MM.1S (cell line): ENCODE results near the gene TTYH2.

ENCODE experiments used
- DNase-seq: peaks from one replicate; pipeline ENCODE4 v3.0.0-alpha.2; 2015
- H2AFZ ChIP-seq: fragments of 300-600 bp; sonication (generic); 2 replicates; pipeline ENCODE4 v1.6.0; 2016; ENCODE audit warnings: antibody characterized with exemption, low read length
- H3F3A ChIP-seq: fragments of 300-600 bp; sonication (generic); 2 replicates; pipeline ENCODE4 v1.6.1; 2016; ENCODE audit warnings: mild to moderate bottlenecking, antibody characterized with exemption, low read length, moderate library complexity, mixed read lengths; ENCODE audit not compliant: insufficient read depth
- H3K27ac ChIP-seq: fragments of 300-600 bp; sonication (generic); 2 replicates; pipeline ENCODE4 v1.5.1; 2016; ENCODE audit warnings: mild to moderate bottlenecking, low read length
- H3K27me3 ChIP-seq: fragments of 300-600 bp; sonication (generic); replicated peaks from 2 replicates; pipeline ENCODE4 v1.6.0; 2016; ENCODE audit warnings: low read length; ENCODE audit not compliant: insufficient read depth
- H3K36me3 ChIP-seq: fragments of 300-600 bp; sonication (generic); replicated peaks from 2 replicates; pipeline ENCODE4 v1.6.1; 2016; ENCODE audit warnings: mild to moderate bottlenecking, low read length, mixed read lengths; ENCODE audit not compliant: insufficient read depth
- H3K4me1 ChIP-seq: fragments of 300-600 bp; sonication (generic); 2 replicates; pipeline ENCODE4 v1.6.1; 2016; ENCODE audit warnings: low read length, mixed read lengths
- H3K4me2 ChIP-seq: fragments of 300-600 bp; sonication (generic); 2 replicates; pipeline ENCODE4 v1.6.0; 2016; ENCODE audit warnings: low read depth, low read length
- H3K4me3 ChIP-seq: fragments of 300-600 bp; sonication (generic); 2 replicates; pipeline ENCODE4 v1.5.1; 2016; ENCODE audit warnings: low read length, mixed read lengths
- H3K79me2 ChIP-seq: fragments of 300-600 bp; sonication (generic); 2 replicates; pipeline ENCODE4 v1.6.1; 2016; ENCODE audit warnings: mixed run types, low read length, mixed read lengths
- H3K9ac ChIP-seq: fragments of 300-600 bp; sonication (generic); 2 replicates; pipeline ENCODE4 v1.6.1; 2016; ENCODE audit warnings: low read length, mixed read lengths
- H3K9me2 ChIP-seq: fragments of 300-600 bp; sonication (generic); replicated peaks from 2 replicates; pipeline ENCODE4 v1.6.1; 2016; ENCODE audit warnings: mild to moderate bottlenecking, low read length, mixed read lengths; ENCODE audit not compliant: insufficient read depth
- H3K9me3 ChIP-seq: fragments of 300-600 bp; sonication (generic); replicated peaks from 2 replicates; pipeline ENCODE4 v1.6.1; 2016; ENCODE audit warnings: mild to moderate bottlenecking, low read length, mixed read lengths; ENCODE audit not compliant: insufficient read depth
- H4K20me1 ChIP-seq: fragments of 300-600 bp; sonication (generic); 2 replicates; pipeline ENCODE4 v1.6.1; 2016; ENCODE audit warnings: mild to moderate bottlenecking, low read length, moderate library complexity, mixed read lengths; ENCODE audit not compliant: insufficient read depth
- EZH2 ChIP-seq: fragments of 300-600 bp; sonication (generic); optimal IDR thresholded peaks from 2 replicates; pipeline ENCODE3; 2017; ENCODE audit warnings: low read depth, mild to moderate bottlenecking, antibody characterized with exemption, low read length, mixed read lengths
- EZH2phosphoT487 ChIP-seq: fragments of 300-600 bp; sonication (generic); IDR thresholded peaks from 2 replicates; pipeline ENCODE4 v1.6.1; 2018; ENCODE audit warnings: antibody characterized with exemption, low read length
- TF ChIP-seq, protein P1 (sequence below): fragments of 300-600 bp; sonication (generic); IDR thresholded peaks from 2 replicates; pipeline ENCODE4 v1.5.1; 2016; ENCODE audit warnings: antibody characterized with exemption, low read length, mixed read lengths

Gene TTYH2

DNA sequence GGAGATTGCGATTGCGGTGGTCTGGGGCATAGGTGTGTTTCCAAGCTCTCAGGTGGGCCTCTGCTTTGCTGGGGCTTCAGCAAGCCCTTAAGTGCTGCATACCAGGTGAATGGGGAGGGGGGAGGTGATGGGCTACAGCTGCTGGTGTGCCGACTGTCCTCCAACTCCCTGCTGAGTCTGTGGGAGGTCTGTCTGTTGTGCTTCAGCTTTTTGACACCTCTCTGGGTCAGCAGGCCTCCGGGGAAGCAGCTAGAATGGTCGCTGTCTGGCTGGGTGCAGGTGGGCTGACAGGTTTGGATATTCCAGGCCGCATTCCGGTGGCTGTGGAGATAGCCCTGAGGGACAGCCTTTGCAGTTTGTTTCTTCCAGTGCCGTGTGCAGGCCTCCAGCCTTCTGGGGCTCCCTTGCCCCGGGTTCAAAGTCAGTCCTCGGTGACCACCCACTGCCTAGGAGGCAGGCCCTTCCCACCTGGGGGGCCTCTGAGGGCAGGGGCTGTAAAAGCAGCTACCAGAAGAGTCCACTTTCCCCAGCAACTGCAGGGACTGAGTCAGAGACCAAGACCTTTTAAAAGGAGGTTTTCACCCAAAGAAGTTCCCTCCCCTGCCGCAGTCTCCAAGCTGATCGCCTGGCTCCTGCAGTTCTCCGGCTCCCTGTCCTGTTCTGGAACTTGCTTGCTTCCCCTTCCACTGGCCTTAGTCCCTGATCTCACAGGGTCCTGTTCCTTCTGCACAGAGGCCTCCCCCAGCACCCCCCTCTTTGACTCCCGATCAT, 2.0 kb upstream of the TTYH2 start:
- Histone ChIP-seq H3K4me3 (peak overlapping the region; percentile 63), H3K4me2 (peak overlapping the region; percentile 97)

DNA sequence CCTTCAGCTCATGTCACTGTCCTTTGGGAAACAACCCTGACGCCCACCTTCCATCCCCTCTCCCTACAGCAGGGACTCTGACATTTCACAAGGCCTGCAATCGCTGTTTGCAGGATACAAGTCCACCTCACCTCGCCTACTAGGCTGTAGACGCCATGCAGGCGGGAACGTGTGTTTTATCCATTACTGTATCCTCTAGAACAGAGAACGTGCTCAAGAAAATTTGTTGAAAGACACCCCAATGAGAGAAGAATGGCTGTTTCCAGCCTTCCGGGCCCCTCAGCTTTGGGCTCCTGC, 1.5 kb upstream of the TTYH2 start:
- H3K79me2 ChIP-seq, result peaks cover 20% of the 10 kb centered on the region
- H3K4me2 ChIP-seq, result peak overlapping the region; percentile 97
- peak overlapping the region; percentile 34; the same call in 1 of the 2 replicates for H3K9ac ChIP-seq
- no peaks in the 10 kb centered on the region for H3K9me2 ChIP-seq
- H3K36me3 ChIP-seq, result peaks cover 8% of the 10 kb centered on the region; the same call in 1 of the 2 replicates
- no peak overlapping the region for H3K27ac ChIP-seq
- no peaks in the 10 kb centered on the region for H3K9me3 ChIP-seq
- TF ChIP-seq EZH2phosphoT487 (no peak), EZH2 (no peak)
- TF ChIP-seq, protein P1, sequence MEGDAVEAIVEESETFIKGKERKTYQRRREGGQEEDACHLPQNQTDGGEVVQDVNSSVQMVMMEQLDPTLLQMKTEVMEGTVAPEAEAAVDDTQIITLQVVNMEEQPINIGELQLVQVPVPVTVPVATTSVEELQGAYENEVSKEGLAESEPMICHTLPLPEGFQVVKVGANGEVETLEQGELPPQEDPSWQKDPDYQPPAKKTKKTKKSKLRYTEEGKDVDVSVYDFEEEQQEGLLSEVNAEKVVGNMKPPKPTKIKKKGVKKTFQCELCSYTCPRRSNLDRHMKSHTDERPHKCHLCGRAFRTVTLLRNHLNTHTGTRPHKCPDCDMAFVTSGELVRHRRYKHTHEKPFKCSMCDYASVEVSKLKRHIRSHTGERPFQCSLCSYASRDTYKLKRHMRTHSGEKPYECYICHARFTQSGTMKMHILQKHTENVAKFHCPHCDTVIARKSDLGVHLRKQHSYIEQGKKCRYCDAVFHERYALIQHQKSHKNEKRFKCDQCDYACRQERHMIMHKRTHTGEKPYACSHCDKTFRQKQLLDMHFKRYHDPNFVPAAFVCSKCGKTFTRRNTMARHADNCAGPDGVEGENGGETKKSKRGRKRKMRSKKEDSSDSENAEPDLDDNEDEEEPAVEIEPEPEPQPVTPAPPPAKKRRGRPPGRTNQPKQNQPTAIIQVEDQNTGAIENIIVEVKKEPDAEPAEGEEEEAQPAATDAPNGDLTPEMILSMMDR, result no peak
- H3K4me3 ChIP-seq, result peak overlapping the region; percentile 63
- peaks cover 48% of the 10 kb centered on the region for H3F3A ChIP-seq
- H3K4me1 ChIP-seq, result peaks cover 10% of the 10 kb centered on the region; the same call in 1 of the 2 replicates
- H4K20me1 ChIP-seq, result peaks cover 40% of the 10 kb centered on the region
- no peak for DNase-seq
- peaks cover 10% of the 10 kb centered on the region for H3K27me3 ChIP-seq
- no peak overlapping the region for H2AFZ ChIP-seq

More for the DNA sequence above, 2.0 kb upstream of the TTYH2 start:
- peaks cover 10% of the 10 kb centered on the region; the same call in 1 of the 2 replicates for H3K4me1 ChIP-seq
- peaks cover 48% of the 10 kb centered on the region for H3F3A ChIP-seq
- no peak overlapping the region for H2AFZ ChIP-seq
- H3K79me2 ChIP-seq, result peaks cover 25% of the 10 kb centered on the region
- H3K27me3 ChIP-seq, result peaks cover 10% of the 10 kb centered on the region
- no peak for DNase-seq
- TF ChIP-seq, protein P1, result no peak
- TF ChIP-seq EZH2phosphoT487 (no peak), EZH2 (no peak)
- H3K9ac ChIP-seq, result no peak overlapping the region
- no peaks in the 10 kb centered on the region for H3K9me2 ChIP-seq
- H3K9me3 ChIP-seq, result no peaks in the 10 kb centered on the region
- H3K36me3 ChIP-seq, result peaks cover 8% of the 10 kb centered on the region; the same call in 1 of the 2 replicates
- H3K27ac ChIP-seq, result no peak overlapping the region
- peaks cover 41% of the 10 kb centered on the region for H4K20me1 ChIP-seq

DNA sequence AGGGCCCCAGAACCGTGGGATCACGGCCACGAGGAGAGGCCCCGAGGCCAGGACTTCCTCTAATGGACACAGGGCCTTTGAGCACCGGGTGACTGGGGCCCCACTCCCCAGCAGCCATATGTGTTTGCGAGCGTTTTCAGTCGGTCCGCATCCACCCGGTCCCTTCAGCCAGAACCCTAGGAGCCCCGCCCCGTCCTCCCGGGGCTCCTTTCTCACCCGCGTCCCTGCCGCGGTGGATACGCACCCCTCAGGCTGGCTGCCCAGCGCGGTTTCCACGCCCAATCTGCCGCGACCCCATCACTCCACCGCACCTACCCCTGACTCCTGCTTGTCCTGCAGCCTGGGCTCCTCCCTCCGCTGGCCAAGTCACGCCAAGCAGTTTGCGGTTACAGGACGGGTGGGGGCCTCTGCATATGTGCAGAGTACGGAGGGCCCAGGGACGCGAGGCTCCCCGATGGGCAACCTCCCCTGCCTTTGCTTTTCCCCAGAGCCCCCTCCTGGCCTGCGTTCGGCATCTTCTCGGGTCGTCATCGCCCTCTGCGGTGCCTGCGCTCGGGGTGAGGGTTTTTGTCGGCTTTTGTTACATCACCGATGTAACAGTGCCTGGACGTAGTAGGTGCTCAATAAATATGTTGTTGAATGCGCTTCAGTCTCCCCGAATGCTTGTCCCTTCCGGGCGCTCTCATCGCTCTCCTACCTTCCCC, 1.0 kb upstream of the TTYH2 start:
- no peak for DNase-seq

More for the DNA sequence above, 1.0 kb upstream of the TTYH2 start:
- Histone ChIP-seq H2AFZ (peak overlapping the region; percentile 48), H3K4me2 (peak overlapping the region; percentile 97), H3K36me3 (peaks cover 8% of the 10 kb centered on the region; the same call in 1 of the 2 replicates), H3F3A (peaks cover 48% of the 10 kb centered on the region), H4K20me1 (peaks cover 35% of the 10 kb centered on the region), H3K79me2 (peaks cover 15% of the 10 kb centered on the region), H3K4me3 (peak overlapping the region; percentile 63), H3K9me2 (no peaks in the 10 kb centered on the region), H3K9ac (peak overlapping the region; percentile 34; the same call in 1 of the 2 replicates), H3K27ac (peak overlapping the region; percentile 62; the same call in 1 of the 2 replicates), H3K9me3 (no peaks in the 10 kb centered on the region), H3K4me1 (peaks cover 10% of the 10 kb centered on the region; the same call in 1 of the 2 replicates), H3K27me3 (peaks cover 10% of the 10 kb centered on the region)
- TF ChIP-seq EZH2 (no peak), EZH2phosphoT487 (no peak)
- TF ChIP-seq, protein P1, result no peak
